ENCODE results near the gene TBC1D3D.
"Not testable (repeated sequence)": the region's sequence is repeated elsewhere in the genome, so short reads cannot be mapped to it uniquely, and the experiment has no call there.

TBC1D3D gene

GRCh38 chr17:38003676-38004075 is at the start of gene TBC1D3D:
Gene TBC1D3D (plus strand): TSS chr17:38003976. CDS start chr17:38005561, 1,585 bp downstream.
- not testable (repeated sequence) for FAIRE-seq

DNA sequence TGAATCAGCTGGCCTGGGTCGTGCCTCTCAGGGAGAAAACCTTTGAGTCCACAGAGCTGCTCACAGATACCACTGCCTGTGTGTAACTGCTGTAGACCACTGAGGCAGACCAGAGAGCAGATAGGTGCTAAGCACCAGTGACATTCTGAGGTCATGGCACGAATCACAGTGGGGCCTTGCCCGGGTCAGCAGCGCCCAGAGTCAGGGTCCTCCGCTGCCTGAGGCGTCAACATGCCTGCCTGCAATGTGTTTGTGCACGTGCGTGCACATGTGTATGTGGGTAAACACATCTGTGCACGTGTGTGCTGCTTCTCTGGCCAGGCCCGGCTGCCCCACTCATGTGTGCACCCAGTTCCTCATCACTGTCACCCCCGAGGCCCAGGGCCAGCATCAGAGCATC is 14.8 kb upstream of the TBC1D3D start, which contains the start of gene TBC1D3L:
Gene TBC1D3L (minus strand): TSS at position 101 of the 400 bp plus-strand sequence. CDS start 1,540 bp downstream, outside the sequence.
- not testable (repeated sequence) for FAIRE-seq

Measured in endometrium (tissue), 2 donors.